GM18867 (cell line): ENCODE data around the gene NOTCH2.

Experiments used
- ATAC-seq: cut with Tn5 transposase; IDR thresholded peaks from one replicate; pipeline ENCODE4 v1.9.1; 2021; ENCODE audit warnings: mild to moderate bottlenecking, moderate library complexity; ENCODE audit not compliant: unreplicated experiment

NOTCH2 gene

GRCh38 chr1:119882132-119883049 lies 187.1 kb downstream of the NOTCH2 start:
- ATAC-seq, result no peak

- no peak for ATAC-seq
Measured at GRCh38 chr1:119879510-119880434, 189.7 kb downstream of the NOTCH2 start.

- no peak for ATAC-seq
Measured at GRCh38 chr1:119878171-119878570, 191.3 kb downstream of the NOTCH2 start.

DNA sequence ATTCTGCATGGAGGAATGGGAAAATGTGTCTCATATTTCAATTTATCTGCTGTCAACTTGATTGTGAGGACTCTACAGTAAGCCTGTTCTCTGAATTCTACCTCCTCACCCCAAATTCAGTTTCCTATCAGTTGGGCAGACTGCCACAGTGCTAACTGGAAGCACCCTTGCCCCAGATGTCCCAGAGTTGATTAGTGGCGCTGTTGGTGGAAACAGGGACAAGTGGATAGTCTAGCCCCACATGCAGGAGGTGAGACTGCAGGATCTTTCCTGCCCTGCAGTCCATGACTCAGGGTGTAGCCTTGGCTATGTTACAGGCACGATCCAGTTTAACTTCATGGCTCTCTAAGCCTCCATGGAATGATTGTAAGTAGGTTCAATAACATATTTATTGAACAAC lies 195.3 kb downstream of the NOTCH2 start:
- ATAC-seq, result no peak

DNA sequence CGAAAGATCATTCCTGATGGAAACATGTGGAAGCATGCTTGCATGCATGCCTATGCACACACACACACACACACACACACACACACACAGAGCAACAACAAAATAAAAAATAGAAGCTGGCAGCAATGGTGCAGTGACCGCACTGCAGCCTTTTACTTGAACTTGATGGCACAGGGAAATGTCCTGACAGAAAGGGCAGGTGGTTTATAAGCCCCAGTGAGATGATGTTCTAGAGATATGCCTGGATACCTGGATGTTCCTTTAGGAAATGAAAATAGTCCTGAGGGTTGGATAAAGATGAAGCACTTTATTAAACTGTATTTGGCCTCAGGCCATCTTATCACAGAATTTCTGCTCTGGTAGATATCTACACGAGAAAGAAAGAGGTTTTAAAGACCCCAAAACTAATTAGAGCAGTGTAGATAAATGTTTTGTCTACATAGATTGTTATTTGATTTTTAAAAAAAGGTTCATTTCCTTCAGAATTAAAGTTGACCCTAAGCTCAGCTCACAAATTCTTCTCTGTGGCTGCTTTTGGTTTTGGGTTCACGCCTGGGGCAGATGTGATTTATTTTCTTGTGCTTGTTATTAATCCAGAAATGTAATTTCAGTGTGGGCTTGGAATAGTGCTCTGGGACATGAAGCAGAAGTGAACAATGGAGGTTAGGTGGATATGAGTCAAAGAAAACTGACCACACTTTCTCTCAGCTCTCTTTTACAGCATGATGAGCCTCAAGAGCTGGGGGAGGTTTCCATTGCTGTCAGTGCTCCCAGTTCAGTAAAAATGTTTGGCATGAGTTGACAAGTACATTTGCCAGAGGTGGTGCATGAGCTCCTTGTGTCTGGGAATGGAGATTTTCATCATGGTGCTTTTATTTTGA lies 196.1 kb downstream of the NOTCH2 start:
- no peak for ATAC-seq

- ATAC-seq, result no peak
Measured at GRCh38 chr1:119871881-119872280, 197.6 kb downstream of the NOTCH2 start.

GRCh38 chr1:119870917-119871596 lies 198.4 kb downstream of the NOTCH2 start:
- ATAC-seq, result no peak

DNA sequence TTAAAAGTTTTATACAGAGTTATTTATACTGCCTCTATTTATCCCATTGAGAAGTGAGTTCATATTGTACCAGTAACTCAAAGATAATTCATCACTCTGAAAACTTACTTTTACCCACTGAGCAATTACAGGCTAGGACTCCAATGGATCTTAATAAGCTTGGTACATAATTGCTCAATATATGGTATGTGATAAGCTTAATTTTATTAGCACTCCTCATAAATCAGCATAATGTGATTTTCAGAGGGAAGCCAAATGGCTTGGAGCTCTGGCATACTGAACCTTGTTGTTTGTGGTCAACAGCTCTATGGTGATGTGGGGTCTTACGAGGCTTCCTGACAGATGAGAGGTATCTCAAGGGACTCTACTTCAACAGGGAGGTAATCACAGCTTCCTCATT lies 199.5 kb downstream of the NOTCH2 start:
- ATAC-seq, result no peak

DNA sequence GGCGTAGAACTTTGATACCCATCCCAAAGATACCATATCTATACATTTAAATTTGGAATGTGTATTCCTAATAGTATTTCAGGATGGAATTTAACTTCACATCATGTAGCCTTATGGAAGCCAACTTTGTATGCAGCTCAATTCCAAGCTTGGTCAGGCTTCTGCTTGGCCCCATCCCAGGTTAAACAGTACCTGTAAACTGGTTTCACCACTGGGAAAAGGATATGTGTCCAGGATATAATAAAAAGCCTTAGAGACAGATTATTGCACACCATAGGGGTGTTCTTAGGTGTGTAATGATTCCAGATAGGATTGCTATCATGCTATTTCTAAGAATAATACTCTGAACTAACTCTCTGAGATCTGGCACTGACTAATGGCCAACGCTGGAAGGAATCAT lies 201.3 kb downstream of the NOTCH2 start:
- ATAC-seq, result no peak

DNA sequence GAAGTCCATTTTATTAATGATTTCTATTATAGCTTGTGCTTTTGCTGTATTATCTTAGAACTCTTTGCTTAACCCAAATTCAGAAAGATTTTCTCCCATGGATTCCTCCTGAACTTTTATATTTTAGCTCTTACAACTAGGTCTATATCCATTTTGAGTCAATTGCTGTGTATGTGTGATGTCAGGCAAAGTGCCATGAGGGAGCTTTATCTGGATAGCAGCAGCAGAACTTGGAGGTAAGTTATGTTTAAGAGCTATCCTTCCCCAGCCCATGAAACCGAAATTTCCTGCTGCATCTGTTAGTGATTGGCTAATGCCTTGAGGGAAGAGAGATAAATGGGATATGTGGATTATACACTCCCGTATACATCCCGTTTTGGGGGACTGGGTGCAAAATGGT lies 203.0 kb downstream of the NOTCH2 start:
- ATAC-seq, result no peak

DNA sequence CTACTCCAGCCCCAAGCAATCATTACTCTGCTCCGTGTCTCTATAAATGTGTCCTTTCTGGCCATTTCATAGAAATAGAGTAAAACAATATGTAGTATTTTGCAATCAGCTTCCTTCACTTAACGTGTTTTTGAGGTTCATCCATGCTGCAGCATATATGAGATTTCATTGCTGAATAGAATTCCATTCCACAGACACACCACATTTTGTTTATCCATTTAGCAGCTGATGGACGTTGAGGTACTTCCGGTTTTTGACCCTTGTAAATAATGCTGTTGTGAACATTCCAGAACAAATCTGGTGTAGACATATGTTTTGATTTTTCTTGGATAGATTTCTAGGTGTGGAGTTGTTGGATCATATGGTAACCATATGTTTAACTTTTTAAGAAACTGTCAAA lies 203.8 kb downstream of the NOTCH2 start:
- ATAC-seq, result no peak

- no peak for ATAC-seq
Measured at GRCh38 chr1:119862276-119862675, 207.2 kb downstream of the NOTCH2 start.
